ENCODE results near the gene HCN2. TPM values are rescaled to one million over a fixed set of nuclear protein-coding genes. Genes with fewer than 3 reads are reported as not detected.

Gene HCN2
- polyA plus RNA-seq, 1 of the 3 experiments (the other 2 are of a cell fraction), result 5.6 TPM

DNA sequence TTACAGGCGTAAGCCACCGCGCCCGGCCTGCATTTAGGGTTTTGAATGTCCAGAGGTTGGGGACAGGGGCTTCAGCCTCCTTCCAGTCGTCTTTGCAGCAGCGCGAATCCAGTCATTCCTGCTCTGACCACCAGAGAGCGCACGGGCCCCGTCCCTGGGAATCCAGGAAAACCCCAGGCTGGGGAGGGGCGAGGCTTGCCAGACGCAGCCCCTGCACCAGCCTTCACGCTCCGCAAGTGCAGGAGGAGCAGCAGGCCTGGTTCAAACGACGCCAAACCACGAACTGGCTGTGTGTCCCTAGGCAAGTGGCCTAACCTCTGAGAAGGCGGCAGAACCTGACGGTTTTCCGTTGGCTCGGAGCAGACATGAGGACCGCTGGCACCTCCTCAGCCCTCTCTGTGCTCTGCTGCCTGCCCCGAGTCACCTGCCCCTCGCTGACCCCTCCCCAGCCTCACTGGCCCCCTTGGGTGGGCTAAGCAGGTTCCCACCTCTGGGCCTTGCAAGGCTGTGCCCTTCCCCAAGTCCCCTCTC lies 75.3 kb downstream of the HCN2 start (continued):
- TF ChIP-seq SMC3 (IDR thresholded peaks at IDR 0.05; ENCODE audit: low read depth, low read length) (peak; percentile 93), SIN3A (IDR thresholded peaks at IDR 0.05; ENCODE audit: borderline replicate concordance, low read depth, low read length) (no peak), FOXM1 (IDR thresholded peaks at IDR 0.05; ENCODE audit: low read depth) (no peak), TEAD4 (IDR thresholded peaks at IDR 0.05; ENCODE audit: borderline replicate concordance, insufficient read depth) (no peak), JUND (IDR thresholded peaks at IDR 0.05) (no peak), FOXJ3 (CRISPR knock-in tag; IDR thresholded peaks at IDR 0.05) (no peak), ELF1 (IDR thresholded peaks at IDR 0.05) (no peak), RAD21 (IDR thresholded peaks at IDR 0.05; ENCODE audit: low read length) (peak; percentile 96), RFX5 (IDR thresholded peaks at IDR 0.05; ENCODE audit: low read length) (no peak)
- TF ChIP-seq, protein P1, sequence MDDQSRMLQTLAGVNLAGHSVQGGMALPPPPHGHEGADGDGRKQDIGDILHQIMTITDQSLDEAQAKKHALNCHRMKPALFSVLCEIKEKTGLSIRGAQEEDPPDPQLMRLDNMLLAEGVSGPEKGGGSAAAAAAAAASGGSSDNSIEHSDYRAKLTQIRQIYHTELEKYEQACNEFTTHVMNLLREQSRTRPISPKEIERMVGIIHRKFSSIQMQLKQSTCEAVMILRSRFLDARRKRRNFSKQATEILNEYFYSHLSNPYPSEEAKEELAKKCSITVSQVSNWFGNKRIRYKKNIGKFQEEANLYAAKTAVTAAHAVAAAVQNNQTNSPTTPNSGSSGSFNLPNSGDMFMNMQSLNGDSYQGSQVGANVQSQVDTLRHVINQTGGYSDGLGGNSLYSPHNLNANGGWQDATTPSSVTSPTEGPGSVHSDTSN (IDR thresholded peaks at IDR 0.05), result no peak
- TF ChIP-seq, protein P2, sequence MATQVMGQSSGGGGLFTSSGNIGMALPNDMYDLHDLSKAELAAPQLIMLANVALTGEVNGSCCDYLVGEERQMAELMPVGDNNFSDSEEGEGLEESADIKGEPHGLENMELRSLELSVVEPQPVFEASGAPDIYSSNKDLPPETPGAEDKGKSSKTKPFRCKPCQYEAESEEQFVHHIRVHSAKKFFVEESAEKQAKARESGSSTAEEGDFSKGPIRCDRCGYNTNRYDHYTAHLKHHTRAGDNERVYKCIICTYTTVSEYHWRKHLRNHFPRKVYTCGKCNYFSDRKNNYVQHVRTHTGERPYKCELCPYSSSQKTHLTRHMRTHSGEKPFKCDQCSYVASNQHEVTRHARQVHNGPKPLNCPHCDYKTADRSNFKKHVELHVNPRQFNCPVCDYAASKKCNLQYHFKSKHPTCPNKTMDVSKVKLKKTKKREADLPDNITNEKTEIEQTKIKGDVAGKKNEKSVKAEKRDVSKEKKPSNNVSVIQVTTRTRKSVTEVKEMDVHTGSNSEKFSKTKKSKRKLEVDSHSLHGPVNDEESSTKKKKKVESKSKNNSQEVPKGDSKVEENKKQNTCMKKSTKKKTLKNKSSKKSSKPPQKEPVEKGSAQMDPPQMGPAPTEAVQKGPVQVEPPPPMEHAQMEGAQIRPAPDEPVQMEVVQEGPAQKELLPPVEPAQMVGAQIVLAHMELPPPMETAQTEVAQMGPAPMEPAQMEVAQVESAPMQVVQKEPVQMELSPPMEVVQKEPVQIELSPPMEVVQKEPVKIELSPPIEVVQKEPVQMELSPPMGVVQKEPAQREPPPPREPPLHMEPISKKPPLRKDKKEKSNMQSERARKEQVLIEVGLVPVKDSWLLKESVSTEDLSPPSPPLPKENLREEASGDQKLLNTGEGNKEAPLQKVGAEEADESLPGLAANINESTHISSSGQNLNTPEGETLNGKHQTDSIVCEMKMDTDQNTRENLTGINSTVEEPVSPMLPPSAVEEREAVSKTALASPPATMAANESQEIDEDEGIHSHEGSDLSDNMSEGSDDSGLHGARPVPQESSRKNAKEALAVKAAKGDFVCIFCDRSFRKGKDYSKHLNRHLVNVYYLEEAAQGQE (IDR thresholded peaks at IDR 0.05; ENCODE audit: low read depth, low read length), result no peak

Other genes with a start within 250 kb of the HCN2 start
- 8.0 and 15.9 TPM in 2 replicates for gene MIER2, start 245.1 kb upstream of the HCN2 start, polyA plus RNA-seq (2012; rRNA removed)
- gene C2CD4C, start 180.7 kb upstream of the HCN2 start, polyA plus RNA-seq (2012; rRNA removed), result 0.19 and 0.23 TPM in 2 replicates
- 0.64 and 0.80 TPM in 2 replicates for gene SHC2, start 128.8 kb upstream of the HCN2 start, polyA plus RNA-seq (2012; rRNA removed)
- 0.63 and 0.81 TPM in 2 replicates for gene MADCAM1, start 93.4 kb upstream of the HCN2 start, polyA plus RNA-seq (2012; rRNA removed)
- 28.3 and 31.0 TPM in 2 replicates for gene TPGS1, start 82.4 kb upstream of the HCN2 start, polyA plus RNA-seq (2012; rRNA removed)
- gene CDC34, start 58.1 kb upstream of the HCN2 start, polyA plus RNA-seq (2012; rRNA removed), result 69.2 and 96.7 TPM in 2 replicates
- not detected in 2 replicates for gene GZMM, start 45.8 kb upstream of the HCN2 start, polyA plus RNA-seq (2012; rRNA removed)
- 745 and 835 TPM in 2 replicates for gene BSG, start 17.3 kb upstream of the HCN2 start, polyA plus RNA-seq (2012; rRNA removed)
- 38.2 and 40.1 TPM in 2 replicates for gene POLRMT, start 43.7 kb downstream of the HCN2 start, polyA plus RNA-seq (2012; rRNA removed)
- gene FGF22, start 50.0 kb downstream of the HCN2 start, polyA plus RNA-seq (2012; rRNA removed), result 0.62 and 0.93 TPM in 2 replicates
- gene RNF126, start 73.3 kb downstream of the HCN2 start, polyA plus RNA-seq (2012; rRNA removed), result 9.0 and 12.9 TPM in 2 replicates
- gene FSTL3, start 86.5 kb downstream of the HCN2 start, polyA plus RNA-seq (2012; rRNA removed), result 64.4 and 73.0 TPM in 2 replicates
- not detected in 2 replicates for gene PRSS57, start 105.6 kb downstream of the HCN2 start, polyA plus RNA-seq (2012; rRNA removed)
- 6.2 and 15.6 TPM in 2 replicates for gene PALM, start 119.1 kb downstream of the HCN2 start, polyA plus RNA-seq (2012; rRNA removed)
- gene MISP, start 161.2 kb downstream of the HCN2 start, polyA plus RNA-seq (2012; rRNA removed), result 0.03 and 0.08 TPM in 2 replicates
- gene PTBP1, start 207.6 kb downstream of the HCN2 start, polyA plus RNA-seq (2012; rRNA removed), result 172 and 243 TPM in 2 replicates
- 1.5 and 1.6 TPM in 2 replicates for gene PLPPR3, start 232.1 kb downstream of the HCN2 start, polyA plus RNA-seq (2012; rRNA removed)
- 0.15 TPM in 2 replicates for gene AZU1, start 238.0 kb downstream of the HCN2 start, polyA plus RNA-seq (2012; rRNA removed)